H1 (cell line): ENCODE measurements around the gene BRD4. TPM values are rescaled to one million over a fixed set of nuclear protein-coding genes. Genes with fewer than 3 reads are reported as not detected.

ENCODE experiments used
- CTCF ChIA-PET: fragments of 300-600 bp; sonication (Branson Sonifier 250); formaldehyde crosslinking; loops from one replicate; lab custom pipeline; 2021; ENCODE audit not compliant: partially characterized antibody; lab: Charles Lee
- POLR2A ChIA-PET: fragments of 300-600 bp; sonication (Branson Sonifier 250); formaldehyde crosslinking; loops from one replicate; lab custom pipeline; 2021; ENCODE audit warnings: inconsistent platforms; ENCODE audit not compliant: partially characterized antibody; lab: Charles Lee
- DNase-seq, 2 experiments: peaks; one replicate each; pipeline versions ENCODE4 v3.0.0 to v3.0.0-alpha.2; 2010 to 2022; ENCODE audit warnings: low spot score in 2 of 2, low read depth in 1 of 2, mixed read lengths in 1 of 2
- FAIRE-seq: peaks from 2 replicates; lab custom pipeline; 2011; peaks lifted over from hg19 to GRCh38; lab: Jason Lieb, UNC
- H2AFZ ChIP-seq: 2 replicates; pipeline ENCODE4 v1.8.1; 2012; ENCODE audit warnings: low read length, inconsistent platforms
- H2AK5ac ChIP-seq: 2 replicates; pipeline ENCODE4 v1.6.1; 2013; ENCODE audit warnings: low read depth, low read length
- H2BK120ac ChIP-seq: replicated peaks from 2 replicates; pipeline ENCODE3; 2013; ENCODE audit warnings: low read depth, low read length, inconsistent platforms
- H2BK12ac ChIP-seq: 2 replicates; pipeline ENCODE4 v1.6.1; 2013; ENCODE audit warnings: low read depth, low read length
- H2BK15ac ChIP-seq: 2 replicates; pipeline ENCODE4 v1.6.1; 2013; ENCODE audit warnings: low read length
- H2BK20ac ChIP-seq: 2 replicates; pipeline ENCODE4 v1.6.1; 2013; ENCODE audit warnings: low read length
- H2BK5ac ChIP-seq: 2 replicates; pipeline ENCODE4 v1.6.1; 2013; ENCODE audit warnings: low read depth, low read length
- H3K14ac ChIP-seq: 2 replicates; pipeline ENCODE4 v1.6.1; 2013; ENCODE audit warnings: inconsistent platforms; ENCODE audit not compliant: insufficient read length
- H3K18ac ChIP-seq: 2 replicates; pipeline ENCODE4 v1.6.1; 2013; ENCODE audit warnings: low read length; ENCODE audit errors: extremely low read depth
- H3K23ac ChIP-seq: 2 replicates; pipeline ENCODE4 v1.6.1; 2013; ENCODE audit warnings: inconsistent platforms; ENCODE audit not compliant: insufficient read length
- H3K23me2 ChIP-seq: 2 replicates; pipeline ENCODE4 v1.6.1; 2013; ENCODE audit warnings: low read depth, low read length
- H3K27ac ChIP-seq: 2 replicates; pipeline ENCODE4 v1.6.1; 2011; ENCODE audit warnings: low read depth, low read length, inconsistent platforms
- H3K27me3 ChIP-seq, 4 experiments: replicated peaks in 1 of 4; 1 replicate in 1 of 4; 2 replicates in 3 of 4; pipeline versions ENCODE4 v1.6.1 to v1.8.1; 2011 to 2013; ENCODE audit warnings: low read length in 3 of 4, mild to moderate bottlenecking in 3 of 4, inconsistent platforms in 2 of 4, mixed read lengths in 2 of 4, moderate library complexity in 1 of 4; ENCODE audit not compliant: control insufficient read depth in 3 of 4, insufficient read depth in 3 of 4; ENCODE audit errors: extremely low read depth in 1 of 4
- H3K36me3 ChIP-seq, 4 experiments: 2 replicates each; pipeline versions ENCODE4 v1.6.1 to v1.8.1; 2011 to 2013; ENCODE audit warnings: mild to moderate bottlenecking in 4 of 4, low read length in 3 of 4, moderate library complexity in 2 of 4, control low read depth in 1 of 4, inconsistent platforms in 1 of 4; ENCODE audit not compliant: insufficient read depth in 4 of 4, control insufficient read depth in 2 of 4
- H3K4ac ChIP-seq: replicated peaks from 2 replicates; pipeline ENCODE3; 2013; ENCODE audit warnings: low read length, low read depth, mixed read lengths, inconsistent platforms; ENCODE audit not compliant: insufficient read length
- H3K4me1 ChIP-seq, 4 experiments: replicated peaks in 1 of 4; 1 replicate in 1 of 4; 2 replicates in 3 of 4; pipeline versions ENCODE4 v1.6.1 to v1.8.1; 2011 to 2013; ENCODE audit warnings: low read length in 3 of 4, inconsistent platforms in 2 of 4, mixed read lengths in 1 of 4; ENCODE audit not compliant: insufficient read depth in 4 of 4, control insufficient read depth in 3 of 4
- H3K4me2 ChIP-seq, 2 experiments: 2 replicates each; pipeline versions ENCODE4 v1.6.1 to v1.8.1; 2011 to 2013; ENCODE audit warnings: low read depth in 2 of 2, low read length in 2 of 2, control low read depth in 1 of 2, inconsistent platforms in 1 of 2, mild to moderate bottlenecking in 1 of 2; ENCODE audit not compliant: insufficient read depth in 1 of 2
- H3K4me3 ChIP-seq, 4 experiments: fragments of 200-600, 300-600 bp in 1 of 4; sonication (generic), shearing (Covaris generic), sonication (Bioruptor Twin) in 1 of 4; 2 replicates each; pipeline versions ENCODE4 v1.5.1 to v1.8.1; 2011 to 2016; ENCODE audit warnings: low read length in 4 of 4, low read depth in 3 of 4, control low read depth in 2 of 4, inconsistent platforms in 2 of 4, mild to moderate bottlenecking in 2 of 4, mixed read lengths in 1 of 4, moderate library complexity in 1 of 4; ENCODE audit not compliant: insufficient read depth in 2 of 4; ENCODE audit errors: extremely low read depth in 1 of 4
- H3K56ac ChIP-seq: replicated peaks from 2 replicates; pipeline ENCODE3; 2013; ENCODE audit warnings: low read depth, mild to moderate bottlenecking, mixed read lengths, low read length, inconsistent platforms; ENCODE audit not compliant: insufficient read length
- H3K79me1 ChIP-seq: 2 replicates; pipeline ENCODE4 v1.6.1; 2013; ENCODE audit warnings: low read depth, low read length, control low read depth
- H3K79me2 ChIP-seq, 2 experiments: 2 replicates each; pipeline versions ENCODE4 v1.6.1 to v1.8.1; 2012 to 2013; ENCODE audit warnings: low read length in 2 of 2, mild to moderate bottlenecking in 2 of 2, inconsistent platforms in 1 of 2; ENCODE audit not compliant: insufficient read depth in 2 of 2, control insufficient read depth in 1 of 2
- H3K9ac ChIP-seq, 4 experiments: replicated peaks in 1 of 4; 1 replicate in 1 of 4; 2 replicates in 3 of 4; pipeline versions ENCODE4 v1.6.1 to v1.8.1; 2011 to 2013; ENCODE audit warnings: low read depth in 3 of 4, low read length in 3 of 4, control low read depth in 2 of 4, mild to moderate bottlenecking in 2 of 4, moderate library complexity in 2 of 4, inconsistent platforms in 1 of 4; ENCODE audit errors: extremely low read depth in 1 of 4
- H3K9me3 ChIP-seq, 2 experiments: 2 replicates each; pipeline versions ENCODE4 v1.6.1 to v1.8.1; 2012 to 2013; ENCODE audit warnings: mild to moderate bottlenecking in 2 of 2, moderate library complexity in 2 of 2, control low read depth in 1 of 2, inconsistent platforms in 1 of 2, low read depth in 1 of 2, low read length in 1 of 2, mixed read lengths in 1 of 2; ENCODE audit not compliant: insufficient read depth in 2 of 2
- H4K20me1 ChIP-seq, 2 experiments: replicated peaks in 1 of 2; 2 replicates each; pipeline versions ENCODE3 to v1.8.1; 2011 to 2013; ENCODE audit warnings: inconsistent platforms in 2 of 2, low read length in 2 of 2, mild to moderate bottlenecking in 1 of 2; ENCODE audit not compliant: insufficient read depth in 2 of 2, control insufficient read depth in 1 of 2
- H4K5ac ChIP-seq: 2 replicates; pipeline ENCODE4 v1.6.1; 2013; ENCODE audit warnings: low read length, low read depth, mixed read lengths, inconsistent platforms; ENCODE audit not compliant: insufficient read length
- H4K8ac ChIP-seq: 2 replicates; pipeline ENCODE4 v1.8.0; 2013; ENCODE audit warnings: mild to moderate bottlenecking, moderate library complexity, low read length, inconsistent platforms; ENCODE audit not compliant: insufficient read depth; ENCODE audit errors: extremely low read depth
- H4K91ac ChIP-seq: replicated peaks from 2 replicates; pipeline ENCODE3; 2013; ENCODE audit warnings: low read length, mixed read lengths, inconsistent platforms; ENCODE audit not compliant: insufficient read length
- CTBP2 ChIP-seq: IDR thresholded peaks from 2 replicates; pipeline ENCODE4 v1.7.0; 2011; ENCODE audit warnings: borderline replicate concordance, mild to moderate bottlenecking, moderate library complexity, mixed read lengths, low read length; ENCODE audit not compliant: insufficient read depth, insufficient read length
- EGR1 ChIP-seq: IDR thresholded peaks from 2 replicates; pipeline ENCODE4 v1.6.1; 2011; ENCODE audit warnings: low read depth, low read length, borderline replicate concordance
- EP300 ChIP-seq, 2 experiments: IDR thresholded peaks; 1 replicate in 1 of 2; 2 replicates in 1 of 2; pipeline ENCODE4 v1.6.1; 2011 to 2012; ENCODE audit warnings: low read depth in 2 of 2, low read length in 2 of 2, mild to moderate bottlenecking in 2 of 2, borderline replicate concordance in 1 of 2, inconsistent platforms in 1 of 2, moderate library complexity in 1 of 2
- GABPA ChIP-seq: IDR thresholded peaks from 2 replicates; pipeline ENCODE4 v1.6.1; 2011; ENCODE audit warnings: mild to moderate bottlenecking, low read length, moderate library complexity, borderline replicate concordance; ENCODE audit not compliant: insufficient read depth
- HDAC2 ChIP-seq, 2 experiments: fragments of 300-600 bp in 1 of 2; sonication (generic) in 1 of 2; IDR thresholded peaks; 2 replicates each; pipeline ENCODE4 v1.6.1; 2011 to 2012; ENCODE audit warnings: low read depth in 2 of 2, low read length in 2 of 2, mild to moderate bottlenecking in 2 of 2, moderate library complexity in 2 of 2, borderline replicate concordance in 1 of 2, inconsistent platforms in 1 of 2
- KDM5A ChIP-seq: fragments of 200-600 bp; IDR thresholded peaks from 2 replicates; pipeline ENCODE4 v1.7.1; 2012; ENCODE audit warnings: mild to moderate bottlenecking, low read length, inconsistent platforms, mixed read lengths
- NRF1 ChIP-seq: IDR thresholded peaks from 2 replicates; pipeline ENCODE4 v1.6.1; 2011; ENCODE audit warnings: mild to moderate bottlenecking, low read depth, low read length, improper control_type of control experiment
- RAD21 ChIP-seq, 2 experiments: IDR thresholded peaks in 1 of 2; conservative IDR thresholded peaks in 1 of 2; 2 replicates each; pipeline ENCODE4 v1.6.1; 2011; ENCODE audit warnings: low read depth in 2 of 2, low read length in 2 of 2, improper control_type of control experiment in 1 of 2, inconsistent platforms in 1 of 2, mild to moderate bottlenecking in 1 of 2, moderate library complexity in 1 of 2
- RBBP5 ChIP-seq: IDR thresholded peaks from 2 replicates; pipeline ENCODE4 v1.7.1; 2012; ENCODE audit warnings: low read depth, mild to moderate bottlenecking, inconsistent platforms, low read length, moderate library complexity, borderline replicate concordance
- WGBS, 2 experiments: shearing (Covaris generic) in 1 of 2; methylation state at CpG; one replicate each; pipeline versions ENCODE4 v1.1.6 to v1.1.7; 2013 to 2015; ENCODE audit warnings: low lambda C conversion rate in 2 of 2, mixed read lengths in 2 of 2, inconsistent platforms in 1 of 2, low coverage in 1 of 2, missing lambda C conversion rate in 1 of 2; ENCODE audit not compliant: insufficient replicate concordance in 2 of 2, insufficient coverage in 1 of 2, insufficient read length in 1 of 2; ENCODE audit errors: extremely low coverage in 1 of 2, missing lambda C conversion rate in 1 of 2; 5-methylcytosine and 5-hydroxymethylcytosine counted together
- polyA plus RNA-seq, 7 experiments: library from polyadenylated mRNA; depleted of rRNA in 3 of 7; stranded (reverse) in 5 of 7; unstranded in 2 of 7; fragments of >200 nt in 5 of 7; fragments of 200-250 nt in 2 of 7; gene quantifications; 1 replicate in 5 of 7; 2 replicates in 1 of 7; 4 replicates in 1 of 7; pipeline versions ENCODE4 v1.2.1 to v1.2.3, GENCODE V29; 2011 to 2013; ENCODE audit warnings: missing spikeins in 2 of 7, mixed read lengths in 2 of 7
- total RNA-seq: library from RNA; stranded (reverse); fragmentation: NEBNext Ultra II Directional; extraction: Animal tissue kit (Norgen Biotek cat#: 25700); gene quantifications from 2 replicates; pipeline ENCODE4 v1.2.1, GENCODE V29; 2021
- TF ChIP-seq, protein P1 (sequence below): IDR thresholded peaks from 2 replicates; pipeline ENCODE4 v1.6.1; 2011; ENCODE audit warnings: low read depth, mild to moderate bottlenecking, low read length; ENCODE audit not compliant: insufficient read depth
- TF ChIP-seq, protein P2 (sequence below): IDR thresholded peaks from 2 replicates; pipeline ENCODE4 v1.6.1; 2012; ENCODE audit warnings: inconsistent platforms

The BRD4 gene
- total and polyA plus RNA-seq, 2 of the 8 experiments (the other 6 are each of a cell fraction or from before 2014, with no cell fraction given), result 14.1 to 146 TPM

DNA sequence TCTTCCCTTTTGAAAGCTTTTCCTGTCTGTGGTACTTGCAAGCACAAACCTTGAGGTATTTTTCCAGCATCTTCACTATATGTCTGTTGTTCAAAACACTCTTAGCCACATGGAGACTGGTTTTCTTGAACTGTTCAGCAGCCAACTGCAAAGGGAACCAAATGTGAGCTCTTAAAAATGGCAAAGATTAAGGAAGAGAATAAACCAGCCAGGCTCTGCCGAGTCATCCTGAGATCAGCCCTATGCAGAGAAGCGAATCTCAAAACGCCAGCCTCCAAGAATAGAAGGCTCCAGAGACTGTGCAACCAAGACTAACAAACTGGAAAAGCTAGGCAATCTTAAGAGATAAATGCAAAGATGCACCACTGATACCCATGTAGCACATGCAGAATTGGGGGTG lies 26.6 kb upstream of the BRD4 start:
- no peak overlapping the region for H3K4me3 ChIP-seq
- POLR2A ChIA-PET, result interaction anchor here (0.6 to 5.9 kb wide), 7 partner anchors 9 to 171 kb away, joined by 3 to 30 read pairs (median 4); partner anchors contain the start of gene AKAP8
- 90% methylated on average over 3 of the region's 3 CpGs; no CpG with 5 or more reads in 1 of the 2 experiments for WGBS, 2 experiments
- no peak for TF ChIP-seq RBBP5
- no peak for TF ChIP-seq HDAC2 (IDR thresholded peaks at IDR 0.05; ENCODE audit: borderline replicate concordance in 1 of 2, low read depth in 2 of 2, low read length in 2 of 2)
- TF ChIP-seq GABPA, result no peak
- TF ChIP-seq, protein P1, sequence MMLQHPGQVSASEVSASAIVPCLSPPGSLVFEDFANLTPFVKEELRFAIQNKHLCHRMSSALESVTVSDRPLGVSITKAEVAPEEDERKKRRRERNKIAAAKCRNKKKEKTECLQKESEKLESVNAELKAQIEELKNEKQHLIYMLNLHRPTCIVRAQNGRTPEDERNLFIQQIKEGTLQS, result no peak
- TF ChIP-seq CTBP2, result no peak
- TF ChIP-seq, protein P2, sequence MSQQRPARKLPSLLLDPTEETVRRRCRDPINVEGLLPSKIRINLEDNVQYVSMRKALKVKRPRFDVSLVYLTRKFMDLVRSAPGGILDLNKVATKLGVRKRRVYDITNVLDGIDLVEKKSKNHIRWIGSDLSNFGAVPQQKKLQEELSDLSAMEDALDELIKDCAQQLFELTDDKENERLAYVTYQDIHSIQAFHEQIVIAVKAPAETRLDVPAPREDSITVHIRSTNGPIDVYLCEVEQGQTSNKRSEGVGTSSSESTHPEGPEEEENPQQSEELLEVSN, result no peak
- no peak for TF ChIP-seq RAD21 (IDR thresholded peaks at IDR 0.05 in 1 of 2, conservative IDR thresholded peaks at IDR 0.05 in 1 of 2; ENCODE audit: low read depth in 2 of 2, low read length in 2 of 2)
- TF ChIP-seq EP300 (IDR thresholded peaks at IDR 0.05; ENCODE audit: borderline replicate concordance in 1 of 2, low read depth in 2 of 2, low read length in 2 of 2), result no peak
- no peak for TF ChIP-seq EGR1
- no peak for TF ChIP-seq KDM5A
- no peak for TF ChIP-seq NRF1

More for the DNA sequence above, 26.6 kb upstream of the BRD4 start:
- Histone ChIP-seq H2AFZ (no peak overlapping the region), H4K8ac (no peak overlapping the region), H2BK20ac (no peak overlapping the region), H3K79me2 (no peaks in the 10 kb centered on the region), H2BK120ac (no peak overlapping the region), H3K14ac (no peak overlapping the region), H4K5ac (no peak overlapping the region), H2AK5ac (no peak overlapping the region), H3K56ac (no peak overlapping the region), H3K23me2 (no peaks in the 10 kb centered on the region), H2BK15ac (no peak overlapping the region), H3K4me1 (no peaks in the 10 kb centered on the region), H3K4ac (no peak overlapping the region), H3K9ac (no peak overlapping the region), H3K18ac (no peak overlapping the region), H3K23ac (no peak overlapping the region), H3K9me3 (no peaks in the 10 kb centered on the region; a peak in 1 of 4 replicates), H2BK5ac (no peak overlapping the region), H3K36me3 (peaks cover 30 to 74% (median 53%) of the 10 kb centered on the region in 4 experiments), H4K91ac (no peak overlapping the region), H3K27me3 (no peaks in the 10 kb centered on the region), H3K4me2 (no peak overlapping the region), H3K79me1 (no peaks in the 10 kb centered on the region), H2BK12ac (no peak overlapping the region), H4K20me1 (peaks cover 2 to 4% of the 10 kb centered on the region in 2 experiments), H3K27ac (no peak overlapping the region)
- FAIRE-seq (no peak), DNase-seq (no peak)
- CTCF ChIA-PET, result interaction anchor here (0.5 to 2.0 kb wide), 8 partner anchors 9 to 197 kb away, joined by 3 to 7 read pairs (median 3); no protein-coding TSS in a partner anchor
